Kidney (tissue), 14 donors: ENCODE measurements around the gene GFER. TPM values are rescaled to one million over a fixed set of nuclear protein-coding genes. Genes with fewer than 3 reads are reported as not detected.

Source experiments
- DNase-seq, 5 donors: peaks; one replicate each; pipeline ENCODE4 v3.0.0-alpha.2; 2013 to 2020
- FAIRE-seq: peaks from 2 replicates; lab custom pipeline; 2012; peaks lifted over from hg19 to GRCh38; lab: Jason Lieb, UNC
- H3K27ac ChIP-seq, 2 donors: one replicate each; pipeline ENCODE4 v1.7.0; 2013; ENCODE audit warnings: low read depth in 2 of 2, low read length in 2 of 2, inconsistent platforms in 1 of 2
- H3K27me3 ChIP-seq: one replicate; pipeline ENCODE4 v1.7.1; 2013; ENCODE audit warnings: low read length, inconsistent platforms; ENCODE audit not compliant: control insufficient read depth, insufficient read depth
- H3K36me3 ChIP-seq, 3 donors: one replicate each; pipeline versions ENCODE4 v1.7.0 to v1.7.1; 2013; ENCODE audit warnings: low read length in 3 of 3, control low read depth in 1 of 3, inconsistent platforms in 1 of 3; ENCODE audit not compliant: insufficient read depth in 3 of 3, control insufficient read depth in 2 of 3
- H3K4me1 ChIP-seq, 3 donors: one replicate each; pipeline versions ENCODE4 v1.7.0 to v1.7.1; 2013; ENCODE audit warnings: low read length in 3 of 3, inconsistent platforms in 1 of 3, low read depth in 1 of 3; ENCODE audit not compliant: control insufficient read depth in 2 of 3, insufficient read depth in 2 of 3
- H3K4me3 ChIP-seq, 3 donors: one replicate each; pipeline versions ENCODE4 v1.7.0 to v1.8.1; 2013; ENCODE audit warnings: low read length in 3 of 3, control low read depth in 1 of 3, inconsistent platforms in 1 of 3
- H3K9ac ChIP-seq, 3 donors: one replicate each; pipeline versions ENCODE4 v1.7.0 to v1.7.1; 2013; ENCODE audit warnings: low read length in 3 of 3, control low read depth in 1 of 3, inconsistent platforms in 1 of 3
- H3K9me3 ChIP-seq, 3 donors: one replicate each; pipeline versions ENCODE4 v1.7.0 to v1.7.1; 2013; ENCODE audit warnings: low read length in 3 of 3, control low read depth in 1 of 3, inconsistent platforms in 1 of 3; ENCODE audit not compliant: control insufficient read depth in 2 of 3, insufficient read depth in 1 of 3
- intact Hi-C: fragments of 100-400 bp; cut with DNase I; formaldehyde crosslinking; loops from one replicate; pipeline ENCODE4 v1.11.1; 2022
- polyA plus RNA-seq: library from polyadenylated mRNA; stranded (reverse); fragments of 350-450 nt; fragmentation: Illumina TruSeq; extraction: RNeasy Lipid Tissue Mini Kit (QIAGEN cat#74804); gene quantifications from one replicate; pipeline ENCODE4 v1.2.3, GENCODE V29; 2014; ENCODE audit warnings: low read depth, low replicate concordance; ENCODE audit not compliant: insufficient read depth
- total RNA-seq: library from RNA; stranded (reverse); fragmentation: NEBNext Ultra II Directional; extraction: Animal tissue kit (Norgen Biotek cat#: 25700); gene quantifications from one replicate; pipeline ENCODE4 v1.2.1, GENCODE V29; 2021
- TF ChIP-seq, protein P1 (sequence below): IDR thresholded peaks from 3 replicates; pipeline ENCODE4 v1.5.1; 2012; ENCODE audit warnings: mild to moderate bottlenecking, moderate library complexity, borderline replicate concordance; ENCODE audit not compliant: insufficient read depth; ENCODE audit errors: extremely low read depth
- donor health status: control.
- donor health status: control.
- donor health status: control.
- donor health status: control.
- donor health status: control.
- donor health status: DM: yes; HTN: yes; CAD: no.
- donor health status: Normal renal cell carcinoma (clear cell type).

Gene GFER
- total and polyA plus RNA-seq, 2 donors from 2014 or later = 25.0 to 45.6 TPM

DNA sequence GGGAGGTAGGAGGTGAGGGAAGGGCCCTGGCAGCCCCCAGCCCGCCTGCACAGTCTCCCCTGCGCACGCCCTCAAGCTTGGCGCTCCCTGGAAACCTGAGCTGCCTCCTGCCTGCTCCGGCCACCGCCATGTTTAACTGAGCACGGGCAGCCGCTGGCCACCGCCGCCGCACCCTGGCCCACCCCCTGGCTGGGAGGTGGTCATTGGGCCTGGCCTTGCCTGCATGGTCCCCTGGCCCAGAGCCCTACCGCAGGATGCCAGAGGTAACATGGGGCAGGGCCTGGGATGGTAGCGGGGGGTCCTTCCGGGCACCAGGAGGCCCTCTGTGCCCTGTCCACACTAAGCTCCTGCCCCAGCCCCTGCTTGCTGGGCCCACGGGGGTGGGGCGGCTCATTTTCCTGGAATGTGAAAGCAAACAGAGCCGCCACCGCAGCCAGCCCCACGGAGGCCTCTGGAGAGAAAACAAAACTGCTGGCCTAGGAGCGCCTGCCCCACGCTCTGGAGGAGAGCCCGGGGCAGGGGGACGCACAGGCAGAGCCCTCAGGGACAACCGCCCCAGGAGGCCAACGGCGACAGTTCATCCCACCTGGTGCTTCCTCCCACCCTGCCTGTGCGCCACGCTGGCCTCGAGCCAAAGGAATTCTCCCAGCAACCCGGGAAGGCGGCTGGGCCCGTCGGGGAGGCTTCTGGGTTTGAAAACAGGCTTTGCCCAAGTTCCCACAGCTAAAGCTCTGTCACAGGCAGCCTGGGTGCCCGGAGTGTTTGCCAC lies 51.6 kb downstream of the GFER start:
- TF ChIP-seq, protein P1, sequence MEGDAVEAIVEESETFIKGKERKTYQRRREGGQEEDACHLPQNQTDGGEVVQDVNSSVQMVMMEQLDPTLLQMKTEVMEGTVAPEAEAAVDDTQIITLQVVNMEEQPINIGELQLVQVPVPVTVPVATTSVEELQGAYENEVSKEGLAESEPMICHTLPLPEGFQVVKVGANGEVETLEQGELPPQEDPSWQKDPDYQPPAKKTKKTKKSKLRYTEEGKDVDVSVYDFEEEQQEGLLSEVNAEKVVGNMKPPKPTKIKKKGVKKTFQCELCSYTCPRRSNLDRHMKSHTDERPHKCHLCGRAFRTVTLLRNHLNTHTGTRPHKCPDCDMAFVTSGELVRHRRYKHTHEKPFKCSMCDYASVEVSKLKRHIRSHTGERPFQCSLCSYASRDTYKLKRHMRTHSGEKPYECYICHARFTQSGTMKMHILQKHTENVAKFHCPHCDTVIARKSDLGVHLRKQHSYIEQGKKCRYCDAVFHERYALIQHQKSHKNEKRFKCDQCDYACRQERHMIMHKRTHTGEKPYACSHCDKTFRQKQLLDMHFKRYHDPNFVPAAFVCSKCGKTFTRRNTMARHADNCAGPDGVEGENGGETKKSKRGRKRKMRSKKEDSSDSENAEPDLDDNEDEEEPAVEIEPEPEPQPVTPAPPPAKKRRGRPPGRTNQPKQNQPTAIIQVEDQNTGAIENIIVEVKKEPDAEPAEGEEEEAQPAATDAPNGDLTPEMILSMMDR = no peak
- Histone ChIP-seq H3K4me3 (peak overlapping the region in 1 of 3 donors; percentile 43), H3K9me3 (no peaks in the 10 kb centered on the region), H3K9ac (no peak overlapping the region), H3K27me3 (no peaks in the 10 kb centered on the region), H3K4me1 (peaks cover 0 to 46% (median 0%) of the 10 kb centered on the region in 3 donors), H3K27ac (peak overlapping the region; percentile 74 to 81), H3K36me3 (peaks cover 0 to 4% (median 0%) of the 10 kb centered on the region in 3 donors)
- intact Hi-C loops = no loop called here
- DNase-seq (peak; percentile 83 to 93 (median 87)), FAIRE-seq (no peak)

DNA sequence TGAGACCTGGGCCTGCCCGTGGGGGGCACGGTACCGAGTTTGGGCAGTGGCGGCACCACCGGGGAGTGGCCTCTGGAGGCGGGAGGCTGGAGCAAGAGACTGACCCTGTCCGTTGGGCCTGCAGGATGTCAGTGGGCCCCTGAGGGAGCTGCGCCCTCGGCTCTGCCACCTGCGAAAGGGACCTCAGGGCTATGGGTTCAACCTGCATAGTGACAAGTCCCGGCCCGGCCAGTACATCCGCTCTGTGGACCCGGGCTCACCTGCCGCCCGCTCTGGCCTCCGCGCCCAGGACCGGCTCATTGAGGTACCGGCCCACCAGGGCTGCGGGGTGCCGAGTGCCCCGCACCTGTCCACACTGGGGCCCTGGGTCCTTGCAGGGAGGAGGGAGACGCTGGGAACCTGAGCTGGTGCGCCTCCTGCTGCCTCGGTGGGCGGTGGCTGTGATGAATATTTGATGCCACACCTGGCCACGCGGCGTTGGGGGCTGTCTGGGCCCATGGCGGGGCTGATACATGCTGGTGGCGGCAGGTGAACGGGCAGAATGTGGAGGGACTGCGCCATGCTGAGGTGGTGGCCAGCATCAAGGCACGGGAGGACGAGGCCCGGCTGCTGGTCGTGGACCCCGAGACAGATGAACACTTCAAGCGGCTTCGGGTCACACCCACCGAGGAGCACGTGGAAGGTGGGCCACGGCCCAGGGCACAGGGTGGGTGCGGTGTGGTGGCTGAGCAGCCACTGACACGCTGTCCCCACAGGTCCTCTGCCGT lies 52.4 kb downstream of the GFER start:
- Histone ChIP-seq H3K27ac (peak overlapping the region; percentile 74 to 75), H3K9ac (no peak overlapping the region), H3K4me1 (peaks cover 0 to 50% (median 0%) of the 10 kb centered on the region in 3 donors), H3K27me3 (no peaks in the 10 kb centered on the region), H3K36me3 (peaks cover 0 to 4% (median 0%) of the 10 kb centered on the region in 3 donors), H3K4me3 (peak overlapping the region in 1 of 3 donors; percentile 9), H3K9me3 (no peaks in the 10 kb centered on the region)
- DNase-seq = peak in 2 of 5 donors; percentile 65 to 77
- TF ChIP-seq, protein P1 = no peak
- no peak for FAIRE-seq
- intact Hi-C loops = no loop called here

DNA sequence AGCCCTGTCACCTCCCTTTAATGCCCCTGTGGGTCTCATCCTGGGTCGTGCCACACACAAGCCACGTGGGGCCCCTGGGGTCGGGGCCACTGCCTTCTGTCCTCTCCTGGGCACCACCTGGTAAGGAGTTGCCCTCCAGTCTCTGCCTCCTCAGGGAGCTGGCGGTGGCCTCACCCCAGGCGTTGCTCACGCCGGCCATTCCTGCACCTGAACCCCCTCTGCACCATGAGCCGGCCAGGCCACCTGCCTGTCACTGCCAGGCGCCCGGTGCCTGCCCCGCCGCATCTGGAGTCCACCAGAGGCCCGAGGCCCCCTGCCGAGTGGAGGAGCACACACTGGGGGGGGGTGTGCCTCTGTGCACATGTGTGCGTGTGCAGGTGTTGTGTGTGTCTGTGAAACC lies 53.1 kb downstream of the GFER start:
- intact Hi-C loops = no loop called here

More for the DNA sequence above, 53.1 kb downstream of the GFER start:
- TF ChIP-seq, protein P1 = no peak
- peak overlapping the region in 1 of 2 donors; percentile 63 for H3K27ac ChIP-seq
- H3K4me3 ChIP-seq = peak overlapping the region in 1 of 3 donors; percentile 9
- H3K36me3 ChIP-seq = peaks cover 0 to 4% (median 0%) of the 10 kb centered on the region in 3 donors
- FAIRE-seq = no peak
- no peaks in the 10 kb centered on the region for H3K27me3 ChIP-seq
- H3K9ac ChIP-seq = no peak overlapping the region
- peak in 1 of 5 donors; percentile 48 for DNase-seq
- H3K9me3 ChIP-seq = no peaks in the 10 kb centered on the region
- H3K4me1 ChIP-seq = peaks cover 0 to 50% (median 0%) of the 10 kb centered on the region in 3 donors

Other genes starting within 250 kb of the GFER start
Only the 30 nearest of the 31 such genes appear.
- gene NME3, start 212.7 kb upstream of the GFER start, total RNA-seq = 70.8 TPM
- 123 TPM for gene NME3, start 212.7 kb upstream of the GFER start, polyA plus RNA-seq
- gene EME2, start 211.4 kb upstream of the GFER start, total RNA-seq = 23.8 TPM
- 5.1 TPM for gene EME2, start 211.4 kb upstream of the GFER start, polyA plus RNA-seq
- 61.7 TPM for gene MRPS34, start 211.1 kb upstream of the GFER start, total RNA-seq
- gene MRPS34, start 211.1 kb upstream of the GFER start, polyA plus RNA-seq = 187 TPM
- 57.7 TPM for gene SPSB3, start 201.6 kb upstream of the GFER start, total RNA-seq
- gene SPSB3, start 201.6 kb upstream of the GFER start, polyA plus RNA-seq = 55.1 TPM
- 42.8 TPM for gene NUBP2, start 201.2 kb upstream of the GFER start, total RNA-seq
- 71.1 TPM for gene NUBP2, start 201.2 kb upstream of the GFER start, polyA plus RNA-seq
- gene IGFALS, start 190.5 kb upstream of the GFER start, total RNA-seq = 1.4 TPM
- 2.9 TPM for gene IGFALS, start 190.5 kb upstream of the GFER start, polyA plus RNA-seq
- 48.1 TPM for gene HAGH, start 157.4 kb upstream of the GFER start, total RNA-seq
- 258 TPM for gene HAGH, start 157.4 kb upstream of the GFER start, polyA plus RNA-seq
- 36.4 TPM for gene FAHD1, start 157.0 kb upstream of the GFER start, total RNA-seq
- gene FAHD1, start 157.0 kb upstream of the GFER start, polyA plus RNA-seq = 108 TPM
- gene MEIOB, start 112.0 kb upstream of the GFER start, total RNA-seq = 0.16 TPM
- gene MEIOB, start 112.0 kb upstream of the GFER start, polyA plus RNA-seq = 1.4 TPM
- 0.19 TPM for gene HS3ST6, start 65.8 kb upstream of the GFER start, total RNA-seq
- gene HS3ST6, start 65.8 kb upstream of the GFER start, polyA plus RNA-seq = 0.73 TPM
- gene MSRB1, start 41.0 kb upstream of the GFER start, total RNA-seq = 32.0 TPM
- gene MSRB1, start 41.0 kb upstream of the GFER start, polyA plus RNA-seq = 189 TPM
- not detected for gene RPL3L, start 29.5 kb upstream of the GFER start, total RNA-seq
- gene RPL3L, start 29.5 kb upstream of the GFER start, polyA plus RNA-seq = not detected
- gene NDUFB10, start 24.7 kb upstream of the GFER start, total RNA-seq = 123 TPM
- 432 TPM for gene NDUFB10, start 24.7 kb upstream of the GFER start, polyA plus RNA-seq
- gene RPS2, start 19.4 kb upstream of the GFER start, total RNA-seq = 1,550 TPM
- 2,018 TPM for gene RPS2, start 19.4 kb upstream of the GFER start, polyA plus RNA-seq
- not detected for gene RNF151, start 17.3 kb upstream of the GFER start, total RNA-seq
- not detected for gene RNF151, start 17.3 kb upstream of the GFER start, polyA plus RNA-seq
- 33.3 TPM for gene TBL3, start 12.1 kb upstream of the GFER start, total RNA-seq
- 38.5 TPM for gene TBL3, start 12.1 kb upstream of the GFER start, polyA plus RNA-seq
- gene NOXO1, start 2.7 kb upstream of the GFER start, total RNA-seq = 0.57 TPM
- 0.58 TPM for gene NOXO1, start 2.7 kb upstream of the GFER start, polyA plus RNA-seq
- 2.2 TPM for gene SYNGR3, start 5.8 kb downstream of the GFER start, total RNA-seq
- gene SYNGR3, start 5.8 kb downstream of the GFER start, polyA plus RNA-seq = 4.6 TPM
- 34.9 TPM for gene ZNF598, start 25.6 kb downstream of the GFER start, total RNA-seq
- 14.3 TPM for gene ZNF598, start 25.6 kb downstream of the GFER start, polyA plus RNA-seq
- not detected for gene NPW, start 35.6 kb downstream of the GFER start, total RNA-seq
- not detected for gene NPW, start 35.6 kb downstream of the GFER start, polyA plus RNA-seq
- 238 TPM for gene NHERF2, start 42.7 kb downstream of the GFER start, total RNA-seq
- 405 TPM for gene NHERF2, start 42.7 kb downstream of the GFER start, polyA plus RNA-seq
- 15.3 TPM for gene NTHL1, start 63.6 kb downstream of the GFER start, total RNA-seq
- 36.0 TPM for gene NTHL1, start 63.6 kb downstream of the GFER start, polyA plus RNA-seq
- gene TSC2, start 63.8 kb downstream of the GFER start, total RNA-seq = 151 TPM
- gene TSC2, start 63.8 kb downstream of the GFER start, polyA plus RNA-seq = 40.0 TPM
- 88.3 TPM for gene PKD1, start 151.7 kb downstream of the GFER start, total RNA-seq
- 16.2 TPM for gene PKD1, start 151.7 kb downstream of the GFER start, polyA plus RNA-seq
- gene RAB26, start 164.4 kb downstream of the GFER start, total RNA-seq = 1.5 TPM
- gene RAB26, start 164.4 kb downstream of the GFER start, polyA plus RNA-seq = 3.0 TPM
- gene TRAF7, start 171.6 kb downstream of the GFER start, total RNA-seq = 66.8 TPM
- gene TRAF7, start 171.6 kb downstream of the GFER start, polyA plus RNA-seq = 26.1 TPM
- 0.66 TPM for gene CASKIN1, start 212.4 kb downstream of the GFER start, total RNA-seq
- 0.30 TPM for gene CASKIN1, start 212.4 kb downstream of the GFER start, polyA plus RNA-seq
- 34.0 TPM for gene MLST8, start 221.3 kb downstream of the GFER start, total RNA-seq
- gene MLST8, start 221.3 kb downstream of the GFER start, polyA plus RNA-seq = 63.3 TPM
- 7.2 TPM for gene BRICD5, start 226.7 kb downstream of the GFER start, total RNA-seq
- gene BRICD5, start 226.7 kb downstream of the GFER start, polyA plus RNA-seq = 8.2 TPM
- 13.5 TPM for gene PGP, start 230.6 kb downstream of the GFER start, total RNA-seq
- 21.2 TPM for gene PGP, start 230.6 kb downstream of the GFER start, polyA plus RNA-seq